Osteocyte (in vitro differentiated cells): ENCODE measurements around the gene TP73. TPM values are rescaled to one million over a fixed set of nuclear protein-coding genes. Genes with fewer than 3 reads are reported as not detected.

ENCODE experiments used
- DNase-seq: peaks from one replicate; pipeline ENCODE4 v3.0.0; 2021; ENCODE audit warnings: mixed read lengths; ENCODE audit not compliant: unreplicated experiment; ENCODE audit errors: extremely low spot score
- H3K27ac Mint-ChIP-seq: one replicate; pipeline ENCODE4 v1.8.0; 2021; ENCODE audit warnings: mild to moderate bottlenecking, mixed read lengths; ENCODE audit not compliant: unreplicated experiment
- H3K27me3 Mint-ChIP-seq: one replicate; pipeline ENCODE4 v1.8.0; 2021; ENCODE audit warnings: mixed read lengths; ENCODE audit not compliant: unreplicated experiment
- H3K36me3 Mint-ChIP-seq: one replicate; pipeline ENCODE4 v1.8.0; 2021; ENCODE audit warnings: mixed read lengths; ENCODE audit not compliant: unreplicated experiment
- H3K4me1 Mint-ChIP-seq: one replicate; pipeline ENCODE4 v1.8.0; 2021; ENCODE audit warnings: mixed read lengths; ENCODE audit not compliant: unreplicated experiment
- H3K4me3 Mint-ChIP-seq: one replicate; pipeline ENCODE4 v1.8.0; 2021; ENCODE audit warnings: mild to moderate bottlenecking, moderate library complexity, mixed read lengths; ENCODE audit not compliant: unreplicated experiment
- H3K9me3 Mint-ChIP-seq: one replicate; pipeline ENCODE4 v1.8.0; 2021; ENCODE audit warnings: mixed read lengths; ENCODE audit not compliant: unreplicated experiment
- CTCF ChIP-seq: fragments of 200-600 bp; sonication (generic); IDR thresholded peaks from 2 replicates; pipeline ENCODE4 v1.5.0; 2021; ENCODE audit warnings: antibody characterized with exemption, mild to moderate bottlenecking, moderate library complexity
- total RNA-seq: library from RNA; stranded (reverse); gene quantifications from 2 replicates; pipeline ENCODE4 v1.2.1, GENCODE V29; 2021

The TP73 gene
- total RNA-seq, 1 donor from 2014 or later = 0.24 TPM

GRCh38 chr1:3763351-3764125, 111.2 kb downstream of the TP73 start:
- peaks cover 48% of the 10 kb centered on the region for H3K27me3 Mint-ChIP-seq
- no peak overlapping the region for H3K4me3 Mint-ChIP-seq
- DNase-seq = no peak
- no peaks in the 10 kb centered on the region for H3K4me1 Mint-ChIP-seq
- H3K9me3 Mint-ChIP-seq = peaks cover 11% of the 10 kb centered on the region
- TF ChIP-seq CTCF = no peak
- H3K27ac Mint-ChIP-seq = no peak overlapping the region
- no peaks in the 10 kb centered on the region for H3K36me3 Mint-ChIP-seq

GRCh38 chr1:3767328-3767925, 115.1 kb downstream of the TP73 start:
- DNase-seq = no peak
- Mint-ChIP-seq H3K4me3 (no peak overlapping the region), H3K27me3 (peaks cover 27% of the 10 kb centered on the region), H3K36me3 (no peaks in the 10 kb centered on the region), H3K4me1 (peaks cover 3% of the 10 kb centered on the region), H3K9me3 (no peaks in the 10 kb centered on the region), H3K27ac (no peak overlapping the region)
- TF ChIP-seq CTCF = no peak

- Mint-ChIP-seq H3K4me1 (peaks cover 3% of the 10 kb centered on the region), H3K27ac (no peak overlapping the region), H3K4me3 (no peak overlapping the region), H3K36me3 (no peaks in the 10 kb centered on the region), H3K27me3 (peaks cover 25% of the 10 kb centered on the region), H3K9me3 (no peaks in the 10 kb centered on the region)
- no peak for DNase-seq
- no peak for TF ChIP-seq CTCF
Observed at GRCh38 chr1:3768811-3769390, 116.6 kb downstream of the TP73 start.

- H3K4me3 Mint-ChIP-seq = no peak overlapping the region
Observed at GRCh38 chr1:3770047-3770765, 117.9 kb downstream of the TP73 start.

More at GRCh38 chr1:3770047-3770765, 117.9 kb downstream of the TP73 start:
- Mint-ChIP-seq H3K27me3 (peaks cover 20% of the 10 kb centered on the region), H3K36me3 (no peaks in the 10 kb centered on the region), H3K27ac (no peak overlapping the region), H3K4me1 (peaks cover 6% of the 10 kb centered on the region), H3K9me3 (no peaks in the 10 kb centered on the region)
- no peak for TF ChIP-seq CTCF
- no peak for DNase-seq
